K562 (cell line): ENCODE measurements around the gene WDR70. TPM values are rescaled to one million over a fixed set of nuclear protein-coding genes. Genes with fewer than 3 reads are reported as not detected.

Experiments used
- CEBPG ChIP-seq, 3 experiments: fragments of 200-800 bp in 1 of 3; sonication (Bioruptor generic) in 1 of 3; sonication (generic) in 1 of 3; formaldehyde crosslinking in 1 of 3; IDR thresholded peaks in 2 of 3; conservative IDR thresholded peaks in 1 of 3; 2 replicates each; pipeline versions ENCODE4 v1.6.1 to v1.8.0; 2016 to 2022; ENCODE audit warnings: missing compliant biosample characterization in 2 of 3, missing genetic modification characterization in 2 of 3, mild to moderate bottlenecking in 1 of 3, missing genetic modification reagents in 1 of 3
- CREM ChIP-seq: IDR thresholded peaks from 2 replicates; pipeline ENCODE4 v1.6.1; 2014; ENCODE audit warnings: antibody characterized with exemption, low read depth
- FOSL1 ChIP-seq: fragments of 200-800 bp; sonication (Bioruptor generic); conservative IDR thresholded peaks from 2 replicates; pipeline ENCODE4 v1.6.1; 2016; ENCODE audit warnings: missing genetic modification characterization, missing compliant biosample characterization
- JUND ChIP-seq, 2 experiments: IDR thresholded peaks; 2 replicates in 1 of 2; 3 replicates in 1 of 2; pipeline ENCODE4 v1.6.1; 2011; ENCODE audit warnings: borderline replicate concordance in 2 of 2, low read depth in 2 of 2, low read length in 2 of 2, improper control_type of control experiment in 1 of 2, missing biosample characterization in 1 of 2, missing genetic modification characterization in 1 of 2, missing genetic modification reagents in 1 of 2
- SMARCE1 ChIP-seq: fragments of 450-650 bp; IDR thresholded peaks from 2 replicates; pipeline ENCODE4 v1.7.1; 2016; ENCODE audit warnings: mild to moderate bottlenecking
- ZNF175 ChIP-seq: fragments of 200-800 bp; sonication (Bioruptor generic); IDR thresholded peaks from 2 replicates; pipeline ENCODE4 v1.6.1; 2016; ENCODE audit warnings: low read depth, mild to moderate bottlenecking, missing genetic modification characterization, missing compliant biosample characterization
- polyA plus RNA-seq, 8 experiments: library from polyadenylated mRNA; depleted of rRNA in 4 of 8; stranded (reverse) in 5 of 8; unstranded in 3 of 8; fragments of >200 nt; fragmentation: Nextera tagmentation in 2 of 8; fragmentation: Illumina TruSeq in 1 of 8; extraction: Ambion mirVana in 2 of 8; extraction: Trizol in 1 of 8; gene quantifications; 2 replicates each; pipeline versions ENCODE4 v1.2.1 to v1.2.3, GENCODE V29; 2011 to 2014; ENCODE audit warnings: inconsistent platforms in 1 of 8, missing spikeins in 1 of 8
- total RNA-seq, 7 experiments: library from RNA; depleted of rRNA in 6 of 7; stranded (reverse); fragments of >200 nt in 6 of 7; fragmentation: Illumina TruSeq in 2 of 7; extraction: Trizol in 2 of 7; gene quantifications; 2 replicates each; pipeline versions ENCODE4 v1.2.1 to v1.2.3, GENCODE V29; 2011 to 2021; ENCODE audit warnings: low replicate concordance in 1 of 7

WDR70 gene
- total and polyA plus RNA-seq, 9 of the 15 experiments (the other 6 are each of a cell fraction or from before 2014, with no cell fraction given): 16.8 to 46.6 (median 38.8) TPM

- TF ChIP-seq JUND (IDR thresholded peaks at IDR 0.05; ENCODE audit: borderline replicate concordance, low read depth, low read length): peak; percentile 76; the same call in 1 of the 2 replicates
- peak; percentile 69; the same call in 2 of the 3 replicates for TF ChIP-seq JUND (tag; IDR thresholded peaks at IDR 0.05; ENCODE audit: borderline replicate concordance, low read depth, low read length)
- no peak for TF ChIP-seq CEBPG (CRISPR knock-in tag; IDR thresholded peaks at IDR 0.05)
- peak in 1 of 2 experiments; percentile 66; a peak in 3 of 4 replicates for TF ChIP-seq CEBPG (tag; conservative IDR thresholded peaks at IDR 0.05 in 1 of 2, IDR thresholded peaks at IDR 0.05 in 1 of 2)
- peak; percentile 35; the same call in 1 of the 2 replicates for TF ChIP-seq SMARCE1
- TF ChIP-seq CREM: no peak
- TF ChIP-seq ZNF175: peak; percentile 27; the same call in 1 of the 2 replicates
- peak; percentile 87 for TF ChIP-seq FOSL1 (tag)
Measured at GRCh38 chr5:37722236-37723161, 343.4 kb downstream of the WDR70 start (continued).
